CD4-positive, CD25-positive, alpha-beta regulatory T cell (primary cell): Measurements from ENCODE around the gene NARS2. TPM values are rescaled to one million over a fixed set of nuclear protein-coding genes. Genes with fewer than 3 reads are reported as not detected.
A peak's percentile ranks its signal among the peaks of the same experiment; 100 is the strongest.
"Not testable (repeated sequence)": the region's sequence is repeated elsewhere in the genome, so short reads cannot be mapped to it uniquely, and the experiment has no call there.

Experiments used
- ATAC-seq, 2 donors: fragments of 150-1000 bp; cut with Tn5 transposase; one replicate each; pipeline ENCODE4 v1.10.0; 2021; ENCODE audit warnings: low read depth in 2 of 2, moderate number of reproducible peaks in 2 of 2, moderate library complexity in 1 of 2
- DNase-seq, 3 donors: peaks; one replicate each; pipeline versions ENCODE4 v3.0.0 to v3.0.0-alpha.2; 2012 to 2022; ENCODE audit warnings: mixed read lengths in 1 of 3
- H3K27ac ChIP-seq: one replicate; pipeline ENCODE4 v1.7.0; 2013; ENCODE audit warnings: mild to moderate bottlenecking, low read length; ENCODE audit not compliant: insufficient read depth, poor library complexity, severe bottlenecking
- H3K27me3 ChIP-seq: one replicate; pipeline ENCODE4 v1.7.0; 2013; ENCODE audit warnings: low read length; ENCODE audit not compliant: control insufficient read depth, insufficient read depth
- H3K36me3 ChIP-seq: one replicate; pipeline ENCODE4 v1.7.0; 2013; ENCODE audit warnings: mild to moderate bottlenecking, low read length, moderate library complexity; ENCODE audit not compliant: control insufficient read depth, insufficient read depth
- H3K4me1 ChIP-seq: 2 replicates; pipeline ENCODE4 v1.7.0; 2013; ENCODE audit warnings: mild to moderate bottlenecking, low read length; ENCODE audit not compliant: insufficient read depth, control insufficient read depth, poor library complexity, severe bottlenecking
- H3K4me3 ChIP-seq: one replicate; pipeline ENCODE4 v1.7.0; 2013; ENCODE audit warnings: low read depth, mild to moderate bottlenecking, low read length, moderate library complexity
- H3K9me3 ChIP-seq, 2 experiments: 1 replicate in 1 of 2; 2 replicates in 1 of 2; pipeline ENCODE4 v1.7.0; 2013; ENCODE audit warnings: low read length in 2 of 2, mild to moderate bottlenecking in 1 of 2, moderate library complexity in 1 of 2; ENCODE audit not compliant: control insufficient read depth in 2 of 2
- H3K27ac Mint-ChIP-seq, 3 donors: one replicate each; pipeline ENCODE4 v1.8.0; 2020 to 2022; ENCODE audit warnings: mild to moderate bottlenecking in 3 of 3, mixed read lengths in 3 of 3, moderate library complexity in 2 of 3
- H3K27me3 Mint-ChIP-seq: one replicate; pipeline ENCODE4 v1.8.0; 2022; ENCODE audit warnings: mild to moderate bottlenecking, mixed read lengths
- H3K36me3 Mint-ChIP-seq: one replicate; pipeline ENCODE4 v1.8.0; 2020; ENCODE audit warnings: mixed read lengths
- H3K4me1 Mint-ChIP-seq, 4 donors: one replicate each; pipeline ENCODE4 v1.8.0; 2020 to 2022; ENCODE audit warnings: mixed read lengths in 4 of 4, mild to moderate bottlenecking in 1 of 4
- H3K4me3 Mint-ChIP-seq, 4 donors: one replicate each; pipeline ENCODE4 v1.8.0; 2020 to 2022; ENCODE audit warnings: mild to moderate bottlenecking in 4 of 4, mixed read lengths in 4 of 4, moderate library complexity in 3 of 4
- H3K9me3 Mint-ChIP-seq, 7 donors: one replicate each; pipeline ENCODE4 v1.8.0; 2020 to 2022; ENCODE audit warnings: mixed read lengths in 7 of 7, mild to moderate bottlenecking in 3 of 7, moderate library complexity in 2 of 7
- polyA plus RNA-seq, 4 donors: library from polyadenylated mRNA; unstranded; fragments of 300-500 nt; fragmentation: Illumina TruSeq; gene quantifications; one replicate each; pipeline ENCODE4 v1.2.3, GENCODE V29; 2021
- total RNA-seq: library from RNA; stranded (reverse); gene quantifications from one replicate; pipeline ENCODE4 v1.2.3, GENCODE V29; 2022

Gene NARS2
- total and polyA plus RNA-seq, 5 donors from 2014 or later, result 9.3 to 22.9 (median 11.1) TPM

- H3K36me3 ChIP-seq, result peaks cover 31% of the 10 kb centered on the region
- DNase-seq, H3K27me3 Mint-ChIP-seq, H3K9me3 ChIP-seq, H3K4me3 ChIP-seq, H3K4me3 Mint-ChIP-seq, H3K27me3 ChIP-seq, H3K27ac ChIP-seq, H3K9me3 Mint-ChIP-seq: not testable (repeated sequence)
- Mint-ChIP-seq H3K27ac (peak overlapping the region in 1 of 3 donors; percentile 81), H3K4me1 (peaks cover 25 to 46% (median 38%) of the 10 kb centered on the region in 4 donors), H3K36me3 (peaks cover 18% of the 10 kb centered on the region)
- peaks cover 14% of the 10 kb centered on the region for H3K4me1 ChIP-seq
- peak in 1 of 2 donors; percentile 31 for ATAC-seq
Observed at GRCh38 chr11:78564037-78564436, 10.6 kb downstream of the NARS2 start.

GRCh38 chr11:78563090-78563489 lies 11.6 kb downstream of the NARS2 start:
- H3K27me3 ChIP-seq, DNase-seq, H3K9me3 ChIP-seq, ATAC-seq, H3K27ac ChIP-seq, H3K9me3 Mint-ChIP-seq, H3K27ac Mint-ChIP-seq, H3K4me3 ChIP-seq, H3K27me3 Mint-ChIP-seq, H3K4me3 Mint-ChIP-seq: not testable (repeated sequence)
- H3K36me3 ChIP-seq, result peaks cover 29% of the 10 kb centered on the region
- H3K4me1 ChIP-seq, result peaks cover 14% of the 10 kb centered on the region
- Mint-ChIP-seq H3K4me1 (peaks cover 25 to 46% (median 38%) of the 10 kb centered on the region in 4 donors), H3K36me3 (peaks cover 21% of the 10 kb centered on the region)

- DNase-seq, result no peak
- Mint-ChIP-seq H3K9me3 (no peaks in the 10 kb centered on the region), H3K27ac (no peak overlapping the region), H3K4me1 (peaks cover 25 to 46% (median 38%) of the 10 kb centered on the region in 4 donors), H3K27me3 (no peaks in the 10 kb centered on the region), H3K4me3 (no peak overlapping the region), H3K36me3 (peaks cover 23% of the 10 kb centered on the region)
- Histone ChIP-seq H3K9me3 (no peaks in the 10 kb centered on the region), H3K27me3 (no peaks in the 10 kb centered on the region), H3K4me1 (peaks cover 14% of the 10 kb centered on the region), H3K36me3 (peaks cover 24% of the 10 kb centered on the region), H3K27ac (no peak overlapping the region), H3K4me3 (no peak overlapping the region)
- ATAC-seq, result no peak
Observed at GRCh38 chr11:78562398-78562797, 12.3 kb downstream of the NARS2 start.

- Mint-ChIP-seq H3K27ac (peak overlapping the region in 2 of 3 donors; percentile 27 to 79), H3K4me1 (peaks cover 28 to 50% (median 43%) of the 10 kb centered on the region in 4 donors)
- no peak for ATAC-seq
Observed at GRCh38 chr11:78560826-78561484, 13.7 kb downstream of the NARS2 start.

GRCh38 chr11:78560153-78560552 lies 14.5 kb downstream of the NARS2 start:
- ATAC-seq (no peak), DNase-seq (peak in 1 of 3 donors; percentile 44)
- Mint-ChIP-seq H3K27me3 (no peaks in the 10 kb centered on the region), H3K27ac (peak overlapping the region in 2 of 3 donors; percentile 27 to 79), H3K4me3 (peak overlapping the region in 1 of 4 donors; percentile 1), H3K4me1 (peaks cover 35 to 57% (median 45%) of the 10 kb centered on the region in 4 donors), H3K36me3 (peaks cover 35% of the 10 kb centered on the region), H3K9me3 (no peaks in the 10 kb centered on the region)
- Histone ChIP-seq H3K36me3 (peaks cover 20% of the 10 kb centered on the region), H3K27me3 (no peaks in the 10 kb centered on the region), H3K4me1 (peaks cover 14% of the 10 kb centered on the region), H3K27ac (no peak overlapping the region), H3K9me3 (no peaks in the 10 kb centered on the region), H3K4me3 (peak overlapping the region; percentile 27)

More at GRCh38 chr11:78560826-78561484, 13.7 kb downstream of the NARS2 start:
- Histone ChIP-seq H3K9me3 (no peaks in the 10 kb centered on the region), H3K27ac (no peak overlapping the region), H3K27me3 (no peaks in the 10 kb centered on the region), H3K36me3 (peaks cover 25% of the 10 kb centered on the region), H3K4me3 (peak overlapping the region; percentile 27), H3K4me1 (peaks cover 14% of the 10 kb centered on the region)
- Mint-ChIP-seq H3K27me3 (no peaks in the 10 kb centered on the region), H3K4me3 (peak overlapping the region in 2 of 4 donors; percentile 60 to 81), H3K9me3 (no peaks in the 10 kb centered on the region), H3K36me3 (peaks cover 31% of the 10 kb centered on the region)
- no peak for DNase-seq

- no peaks in the 10 kb centered on the region for H3K9me3 ChIP-seq
- Mint-ChIP-seq H3K4me1 (peaks cover 33 to 48% (median 43%) of the 10 kb centered on the region in 4 donors), H3K4me3 (no peak overlapping the region), H3K9me3 (no peaks in the 10 kb centered on the region), H3K27me3 (no peaks in the 10 kb centered on the region), H3K27ac (peak overlapping the region in 1 of 3 donors; percentile 23), H3K36me3 (peaks cover 49% of the 10 kb centered on the region)
- no peak overlapping the region for H3K4me3 ChIP-seq
- DNase-seq, result no peak
- H3K4me1 ChIP-seq, result peaks cover 14% of the 10 kb centered on the region
- no peak for ATAC-seq
- H3K27ac ChIP-seq, result no peak overlapping the region
- H3K36me3 ChIP-seq, result peaks cover 16% of the 10 kb centered on the region
- H3K27me3 ChIP-seq, result no peaks in the 10 kb centered on the region
Observed at GRCh38 chr11:78557236-78557635, 17.4 kb downstream of the NARS2 start.

- Histone ChIP-seq H3K36me3 (peaks cover 11% of the 10 kb centered on the region), H3K9me3 (no peaks in the 10 kb centered on the region), H3K4me3 (no peak overlapping the region), H3K4me1 (peaks cover 7% of the 10 kb centered on the region), H3K27me3 (no peaks in the 10 kb centered on the region), H3K27ac (no peak overlapping the region)
- Mint-ChIP-seq H3K27ac (peak overlapping the region in 2 of 3 donors; percentile 17 to 44), H3K27me3 (no peaks in the 10 kb centered on the region), H3K4me3 (no peak overlapping the region), H3K36me3 (peaks cover 55% of the 10 kb centered on the region), H3K4me1 (peaks cover 29 to 35% (median 31%) of the 10 kb centered on the region in 4 donors), H3K9me3 (peaks cover 0 to 2% (median 0%) of the 10 kb centered on the region in 7 donors)
- ATAC-seq (no peak), DNase-seq (no peak)
Observed at GRCh38 chr11:78555592-78555991, 19.1 kb downstream of the NARS2 start.

- ATAC-seq (no peak), DNase-seq (no peak)
- H3K9me3 ChIP-seq, result no peaks in the 10 kb centered on the region
- no peak overlapping the region for H3K27ac ChIP-seq
- Mint-ChIP-seq H3K9me3 (peaks cover 0 to 2% (median 0%) of the 10 kb centered on the region in 7 donors), H3K27me3 (no peaks in the 10 kb centered on the region), H3K4me3 (no peak overlapping the region), H3K27ac (no peak overlapping the region), H3K4me1 (peaks cover 19 to 28% (median 24%) of the 10 kb centered on the region in 4 donors), H3K36me3 (peaks cover 41% of the 10 kb centered on the region)
- H3K4me3 ChIP-seq, result no peak overlapping the region
- peaks cover 11% of the 10 kb centered on the region for H3K36me3 ChIP-seq
- no peaks in the 10 kb centered on the region for H3K4me1 ChIP-seq
- H3K27me3 ChIP-seq, result no peaks in the 10 kb centered on the region
Observed at GRCh38 chr11:78552881-78553280, 21.8 kb downstream of the NARS2 start.
